ENCODE measurements around the gene MESD. TPM values are rescaled to one million over a fixed set of nuclear protein-coding genes. Genes with fewer than 3 reads are reported as not detected.

MESD gene
- 10 to 100 TPM in 11 of 12 donors, not detected in 1; 18.6 to 29.2 (median 22.1) TPM for polyA plus RNA-seq (ENCODE audit: insufficient read length in 12 of 12)
- long read RNA-seq, donor 1, full-length matches to known transcripts, result 41 of 56 reads
- long read RNA-seq, donor 1, partial matches to known transcripts, result 15 of 56 reads
- long read RNA-seq, donor 1, other reads (novel, unspliced or antisense), result 0 of 56 reads
- long read RNA-seq, donor 2, full-length matches to known transcripts, result 27 of 27 reads
- long read RNA-seq, donor 2, partial matches to known transcripts, result 0 of 27 reads
- long read RNA-seq, donor 2, other reads (novel, unspliced or antisense), result 0 of 27 reads
- long read RNA-seq, donor 3, full-length matches to known transcripts, result 16 of 16 reads
- long read RNA-seq, donor 3, partial matches to known transcripts, result 0 of 16 reads
- long read RNA-seq, donor 3, other reads (novel, unspliced or antisense), result 0 of 16 reads
- long read RNA-seq, donor 4, full-length matches to known transcripts, result 9 of 9 reads
- long read RNA-seq, donor 4, partial matches to known transcripts, result 0 of 9 reads
- long read RNA-seq, donor 4, other reads (novel, unspliced or antisense), result 0 of 9 reads
- long read RNA-seq, donor 5, full-length matches to known transcripts, result 38 of 38 reads
- long read RNA-seq, donor 5, partial matches to known transcripts, result 0 of 38 reads
- long read RNA-seq, donor 5, other reads (novel, unspliced or antisense), result 0 of 38 reads
- long read RNA-seq, donor 6, full-length matches to known transcripts, result 8 of 8 reads
- long read RNA-seq, donor 6, partial matches to known transcripts, result 0 of 8 reads
- long read RNA-seq, donor 6, other reads (novel, unspliced or antisense), result 0 of 8 reads
- long read RNA-seq, donor 7, full-length matches to known transcripts, result 13 of 13 reads
- long read RNA-seq, donor 7, partial matches to known transcripts, result 0 of 13 reads
- long read RNA-seq, donor 7, other reads (novel, unspliced or antisense), result 0 of 13 reads
- long read RNA-seq, donor 8, full-length matches to known transcripts, result 31 of 31 reads
- long read RNA-seq, donor 8, partial matches to known transcripts, result 0 of 31 reads
- long read RNA-seq, donor 8, other reads (novel, unspliced or antisense), result 0 of 31 reads
- long read RNA-seq, donor 9, full-length matches to known transcripts, result 19 of 19 reads
- long read RNA-seq, donor 9, partial matches to known transcripts, result 0 of 19 reads
- long read RNA-seq, donor 9, other reads (novel, unspliced or antisense), result 0 of 19 reads
- long read RNA-seq, donor 10, full-length matches to known transcripts, result 20 of 20 reads
- long read RNA-seq, donor 10, partial matches to known transcripts, result 0 of 20 reads
- long read RNA-seq, donor 10, other reads (novel, unspliced or antisense), result 0 of 20 reads
- long read RNA-seq, donor 11, full-length matches to known transcripts, result 31 of 31 reads
- long read RNA-seq, donor 11, partial matches to known transcripts, result 0 of 31 reads
- long read RNA-seq, donor 11, other reads (novel, unspliced or antisense), result 0 of 31 reads

- peak; percentile 97 for DNase-seq
Observed at GRCh38 chr15:80989518-80990478, at the start of gene MESD. Gene MESD, minus strand, starts transcription at chr15:80989819. Its CDS starts 28 bp downstream, at chr15:80989791.

- no peak for DNase-seq
Observed at GRCh38 chr15:81038975-81039607, 49.5 kb upstream of the MESD start.

- no peak for DNase-seq
Observed at GRCh38 chr15:81037952-81038743, 48.5 kb upstream of the MESD start.

- no peak for DNase-seq
Observed at GRCh38 chr15:81033508-81033907, 43.9 kb upstream of the MESD start.

- DNase-seq, result no peak
Observed at GRCh38 chr15:81032818-81033217, 43.2 kb upstream of the MESD start.

GRCh38 chr15:81032355-81032754 lies 42.7 kb upstream of the MESD start:
- DNase-seq, result no peak

GRCh38 chr15:81031203-81031602 lies 41.6 kb upstream of the MESD start:
- DNase-seq, result no peak

GRCh38 chr15:81030301-81030750 lies 40.7 kb upstream of the MESD start:
- no peak for DNase-seq

- no peak for DNase-seq
Observed at GRCh38 chr15:81029414-81030300, 40.0 kb upstream of the MESD start.

- DNase-seq, result no peak
Observed at GRCh38 chr15:81026836-81027599, 37.4 kb upstream of the MESD start.

GRCh38 chr15:81025721-81026370 lies 36.2 kb upstream of the MESD start:
- peak; percentile 30 for DNase-seq

GRCh38 chr15:81024936-81025335 lies 35.3 kb upstream of the MESD start:
- no peak for DNase-seq

GRCh38 chr15:81024265-81024872 lies 34.8 kb upstream of the MESD start:
- DNase-seq, result no peak

- peak; percentile 65 for DNase-seq
Observed at GRCh38 chr15:81023483-81024264, 34.1 kb upstream of the MESD start.

GRCh38 chr15:81021321-81021720 lies 31.7 kb upstream of the MESD start:
- no peak for DNase-seq

Measured in muscle of arm (tissue), 14 donors.